HL-60/S4 treated with phorbol 12-myristate 13-acetate at 8.2 ng/mL for 4 days and 3 days (cell line): Measurements from ENCODE around the gene CBR3.

Experiments
- in situ Hi-C: fragments of 300-500 bp; cut with MboI; formaldehyde crosslinking; loops from 2 replicates; pipeline ENCODE4 v1.15.0; 2022; ENCODE audit warnings: low sequenced_read_pairs

CBR3 gene

GRCh38 chr21:36149788-36150711 is 15.2 kb downstream of the CBR3 start:
- in situ Hi-C loops = loop anchor here (10.0 kb wide), 1 partner anchor 55 kb away; no protein-coding TSS in a partner anchor

GRCh38 chr21:36155603-36156338 is 20.9 kb downstream of the CBR3 start:
- in situ Hi-C loops = loop anchor here (10.0 kb wide), 1 partner anchor 49 kb away; no protein-coding TSS in a partner anchor

DNA sequence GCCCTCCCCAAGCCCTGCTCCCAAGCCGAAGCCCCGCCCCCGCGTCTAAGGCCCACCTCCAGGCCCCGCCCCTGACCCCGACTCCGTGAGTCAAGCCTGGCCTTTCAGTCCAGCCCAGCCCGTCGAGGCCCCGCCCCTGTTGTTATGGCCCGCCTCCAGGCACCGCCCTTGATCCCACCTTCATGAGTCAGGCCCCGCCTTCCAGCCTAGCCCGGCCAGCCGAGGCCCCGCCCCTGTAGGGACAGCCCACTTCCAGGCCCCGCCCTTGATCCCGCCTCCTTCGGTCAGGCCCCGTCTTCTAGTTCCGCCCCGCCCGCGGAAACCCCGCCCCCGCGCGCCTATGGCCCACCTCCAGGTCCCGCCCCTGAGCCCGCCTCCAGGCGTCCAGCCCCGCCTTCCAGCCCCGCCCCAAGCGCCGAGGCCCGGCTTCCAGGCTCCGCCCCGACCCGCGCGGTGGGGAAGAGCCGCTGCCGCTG is 21.5 kb downstream of the CBR3 start:
- in situ Hi-C loops = loop anchor here (10.0 kb wide), 1 partner anchor 48 kb away; no protein-coding TSS in a partner anchor

GRCh38 chr21:36156815-36157670 is 22.2 kb downstream of the CBR3 start, which contains the start of gene DOP1B:
TSS of gene DOP1B (plus strand) at chr21:36156824. CDS start at chr21:36164734, 7,910 bp downstream.
- in situ Hi-C loops = loop anchor here (10.0 kb wide), 1 partner anchor 48 kb away; no protein-coding TSS in a partner anchor

DNA sequence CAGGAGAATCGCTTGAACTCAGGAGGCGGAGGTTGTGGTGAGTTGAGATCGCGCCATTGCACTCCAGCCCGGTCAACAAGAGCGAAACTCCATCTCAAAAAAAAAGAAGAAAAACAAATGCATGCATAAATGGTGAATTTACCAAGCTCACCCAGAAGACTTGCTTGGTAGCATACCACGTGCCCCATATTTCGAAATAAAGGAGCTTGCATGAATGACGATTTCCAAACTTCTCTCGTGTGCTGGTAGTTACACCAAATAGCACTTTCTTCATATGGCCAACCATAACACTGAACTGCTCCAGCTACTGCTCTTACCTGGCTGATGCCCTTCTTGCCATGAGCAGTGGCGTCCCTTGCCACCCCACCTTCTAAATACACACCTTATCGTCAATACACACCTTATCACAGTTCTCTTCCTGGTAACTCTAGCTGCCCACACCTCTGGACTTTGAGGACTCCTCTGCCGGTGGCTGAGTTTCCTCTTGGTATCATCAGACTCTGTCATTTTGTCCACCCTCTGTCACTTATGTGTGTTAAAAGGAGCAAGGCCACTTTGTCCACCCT is 24.6 kb downstream of the CBR3 start:
- in situ Hi-C loops = loop anchor here (10.0 kb wide), 1 partner anchor 45 kb away; no protein-coding TSS in a partner anchor

DNA sequence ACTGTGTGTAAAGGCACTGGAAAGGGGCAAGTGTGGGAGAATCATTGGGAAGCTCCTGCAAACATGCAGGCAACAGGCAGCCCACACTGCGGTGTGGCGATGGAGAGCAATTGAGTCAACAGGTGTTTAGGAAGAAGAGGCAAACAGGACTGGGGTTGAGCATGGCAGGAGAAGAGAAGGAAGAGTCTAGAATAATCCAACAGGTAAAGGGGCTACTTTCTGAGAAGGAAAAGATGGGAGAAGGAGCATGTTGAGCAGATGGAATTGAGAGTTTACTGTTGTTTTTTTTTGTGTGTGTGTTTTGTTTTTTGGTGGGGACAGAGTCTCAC is 25.9 kb downstream of the CBR3 start:
- in situ Hi-C loops = no loop called here

GRCh38 chr21:36162631-36163030 is 27.8 kb downstream of the CBR3 start:
- in situ Hi-C loops = no loop called here

- in situ Hi-C loops = no loop called here
These were observed 29.2 kb downstream of the CBR3 start for GRCh38 chr21:36163750-36164741.

- in situ Hi-C loops = no loop called here
These were observed 30.5 kb downstream of the CBR3 start for GRCh38 chr21:36165356-36165755.

DNA sequence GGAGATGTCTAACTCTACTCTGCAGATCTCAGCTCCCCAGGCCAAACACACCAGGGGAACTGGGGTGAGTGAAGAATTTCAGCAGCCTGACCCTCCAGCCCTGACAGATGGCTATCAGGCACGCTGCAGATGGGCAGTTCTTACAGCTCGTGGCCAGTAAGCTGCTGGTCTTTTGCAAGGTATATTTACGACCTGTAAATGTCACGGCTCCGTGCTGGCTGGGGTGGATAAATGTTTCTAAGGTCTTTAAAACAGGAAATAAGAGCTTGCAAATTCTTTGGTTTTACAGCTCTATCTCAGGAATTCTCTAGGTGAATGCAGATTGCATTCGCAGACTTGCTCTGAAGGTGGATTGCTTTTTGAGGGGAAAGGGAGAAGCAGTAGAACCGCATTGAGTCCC is 31.8 kb downstream of the CBR3 start:
- in situ Hi-C loops = no loop called here

DNA sequence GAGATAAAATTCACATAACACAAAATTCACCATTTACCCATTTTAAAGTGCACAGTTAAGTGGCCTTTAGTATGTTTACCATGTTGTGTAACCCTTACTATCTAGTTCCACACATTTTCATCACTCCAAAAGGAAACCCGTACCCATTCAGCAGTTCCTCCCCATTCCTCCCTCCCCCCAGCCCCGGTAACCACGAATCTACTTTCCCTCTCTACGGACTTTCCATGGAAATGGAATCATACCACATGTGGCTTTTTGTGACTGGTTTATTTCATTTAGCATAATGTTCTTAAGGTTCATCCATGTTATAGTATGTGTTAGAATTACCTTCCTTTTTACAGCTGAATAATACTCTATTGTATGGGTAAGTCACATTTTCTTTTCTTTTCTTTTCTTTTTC is 32.7 kb downstream of the CBR3 start:
- in situ Hi-C loops = no loop called here

GRCh38 chr21:36169470-36170128 is 34.7 kb downstream of the CBR3 start:
- in situ Hi-C loops = no loop called here

DNA sequence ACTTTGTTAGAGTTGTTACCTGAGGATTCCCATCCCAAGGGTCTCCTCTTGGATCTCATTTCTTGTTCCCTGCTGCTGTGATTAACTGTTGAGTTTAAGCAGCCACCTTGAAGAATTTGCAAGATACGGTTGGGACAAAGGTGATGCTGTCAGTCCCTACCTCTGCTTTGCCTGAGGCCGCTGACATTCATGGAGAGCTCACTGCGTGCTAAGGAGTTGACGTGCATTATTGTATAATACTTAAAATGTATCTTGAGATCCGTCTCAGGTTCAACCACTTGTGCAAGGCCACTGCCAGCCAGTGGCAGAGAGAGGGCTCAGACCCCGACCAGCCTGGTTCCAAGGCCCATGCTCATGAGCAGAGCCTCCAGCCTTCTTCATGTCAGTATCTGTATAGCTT is 35.9 kb downstream of the CBR3 start:
- in situ Hi-C loops = no loop called here

DNA sequence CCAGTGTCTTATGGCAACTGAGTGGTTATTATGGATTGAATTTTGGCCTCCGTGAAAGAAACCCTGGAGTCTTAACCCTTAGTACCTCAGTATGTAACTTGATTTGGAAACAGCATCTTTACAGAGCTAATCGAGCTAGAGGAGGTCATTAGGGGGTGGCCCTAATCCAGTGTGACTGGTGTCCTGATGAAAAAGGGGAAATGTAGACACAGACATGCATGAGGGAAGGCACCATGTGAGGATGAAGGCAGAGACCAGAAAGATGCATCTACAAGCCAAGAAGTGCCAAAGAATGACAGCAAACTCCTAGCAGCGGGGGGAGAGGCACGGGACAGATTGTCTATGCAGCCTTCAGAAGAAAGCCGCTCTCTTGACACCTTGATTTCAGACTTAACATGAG is 36.5 kb downstream of the CBR3 start:
- in situ Hi-C loops = no loop called here

DNA sequence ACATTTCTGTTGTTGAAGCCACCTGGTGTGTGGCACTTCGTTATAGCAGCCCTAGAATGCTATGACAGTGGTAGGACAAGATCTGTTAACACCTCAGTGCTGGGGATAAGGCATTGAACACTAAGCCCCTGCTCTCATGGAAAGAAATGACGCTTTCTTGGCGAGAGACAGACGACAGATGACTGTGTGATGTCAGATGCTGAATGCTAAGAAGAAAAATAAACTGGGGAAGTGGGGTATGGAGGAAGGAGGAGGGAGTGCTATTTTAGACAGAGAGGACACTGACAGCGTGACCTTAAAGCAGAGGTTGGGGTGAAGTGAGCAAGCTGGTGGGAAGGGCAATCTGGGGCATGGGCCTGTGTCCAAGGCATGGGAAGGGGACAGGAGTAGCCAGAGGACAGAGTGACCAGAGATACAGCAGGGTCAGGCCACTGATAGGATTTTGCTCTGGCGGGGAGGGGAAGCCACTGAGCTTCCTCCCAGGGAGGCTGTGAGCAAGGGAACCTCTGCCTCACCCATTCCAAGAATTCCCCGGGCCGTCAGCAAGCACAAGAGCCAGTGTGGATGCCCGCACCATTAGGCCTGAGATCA is 37.0 kb downstream of the CBR3 start:
- in situ Hi-C loops = no loop called here

- in situ Hi-C loops = no loop called here
These were observed 39.9 kb downstream of the CBR3 start for GRCh38 chr21:36174780-36175179.

- in situ Hi-C loops = no loop called here
These were observed 41.1 kb downstream of the CBR3 start for GRCh38 chr21:36175771-36176565.
